Middle frontal gyrus (tissue), 1 donor: ENCODE results near the gene HCK.
A peak's percentile ranks its signal among the peaks of the same experiment; 100 is the strongest.
"Not testable (repeated sequence)": the region's sequence is repeated elsewhere in the genome, so short reads cannot be mapped to it uniquely, and the experiment has no call there.

Source experiments
- DNase-seq: peaks from one replicate; pipeline ENCODE4 v3.0.0-alpha.2; 2015; ENCODE audit warnings: low spot score; ENCODE audit errors: extremely low spot score

HCK gene

GRCh38 chr20:32089637-32090362, 37.8 kb downstream of the HCK start:
- DNase-seq: no peak

- peak; percentile 46 for DNase-seq
Observed at GRCh38 chr20:32091888-32092346, 39.9 kb downstream of the HCK start.

GRCh38 chr20:32098786-32099185, 46.7 kb downstream of the HCK start:
- no peak for DNase-seq

GRCh38 chr20:32108814-32109391, 56.9 kb downstream of the HCK start:
- no peak for DNase-seq

GRCh38 chr20:32109392-32110172, 57.5 kb downstream of the HCK start, which contains the start of gene TM9SF4:
TM9SF4 (plus strand) TSS chr20:32109714; CDS start chr20:32109741, 27 bp downstream.
- DNase-seq: peak; percentile 91

GRCh38 chr20:32110173-32110704, 58.2 kb downstream of the HCK start:
- DNase-seq: no peak

- no peak for DNase-seq
Observed at GRCh38 chr20:32110727-32111126, 58.7 kb downstream of the HCK start.

- DNase-seq: no peak
Observed at GRCh38 chr20:32111156-32111686, 59.2 kb downstream of the HCK start.

GRCh38 chr20:32111753-32112152, 59.7 kb downstream of the HCK start:
- DNase-seq: no peak

- no peak for DNase-seq
Observed at GRCh38 chr20:32112841-32113240, 60.8 kb downstream of the HCK start.

- no peak for DNase-seq
Observed at GRCh38 chr20:32113591-32114260, 61.7 kb downstream of the HCK start.

GRCh38 chr20:32114305-32114960, 62.4 kb downstream of the HCK start:
- no peak for DNase-seq

GRCh38 chr20:32115211-32115767, 63.2 kb downstream of the HCK start:
- no peak for DNase-seq

GRCh38 chr20:32116079-32116521, 64.1 kb downstream of the HCK start:
- no peak for DNase-seq

- DNase-seq: not testable (repeated sequence)
Observed at GRCh38 chr20:32116796-32117195, 64.8 kb downstream of the HCK start.

GRCh38 chr20:32118427-32118826, 66.4 kb downstream of the HCK start:
- not testable (repeated sequence) for DNase-seq

GRCh38 chr20:32119734-32120133, 67.7 kb downstream of the HCK start:
- no peak for DNase-seq

- DNase-seq: not testable (repeated sequence)
Observed at GRCh38 chr20:32121908-32122307, 69.9 kb downstream of the HCK start.

- DNase-seq: no peak
Observed at GRCh38 chr20:32123088-32123487, 71.0 kb downstream of the HCK start.

- DNase-seq: no peak
Observed at GRCh38 chr20:32124916-32125454, 72.9 kb downstream of the HCK start.
